Measurements from ENCODE around the gene TBX15. TPM values are rescaled to one million over a fixed set of nuclear protein-coding genes. Genes with fewer than 3 reads are reported as not detected.

The TBX15 gene
- total RNA-seq, 4 donors from 2014 or later = 1.1 to 5.4 (median 3.5) TPM

- intact Hi-C loops (cut with DNase I) = no loop called here
- Histone ChIP-seq H3K9me3 (no peaks in the 10 kb centered on the region), H3K4me3 (replicated peaks in 1 of 3) (peak overlapping the region in 1 of 3 donors; percentile 5), H3K36me3 (no peaks in the 10 kb centered on the region), H3K4me1 (peaks cover 15 to 29% of the 10 kb centered on the region in 2 donors), H3K27me3 (peaks cover 68% of the 10 kb centered on the region), H3K27ac (no peak overlapping the region)
- DNase-seq = no peak
- TF ChIP-seq CTCF (IDR thresholded peaks at IDR 0.05) (no peak), POLR2A (IDR thresholded peaks at IDR 0.05) (no peak)
- WGBS, 2 donors = 31 to 37% methylated on average over 43 to 48 of the region's 48 CpGs
Measured at GRCh38 chr1:118984722-118985639, 3.2 kb downstream of the TBX15 start.

- Histone ChIP-seq H3K36me3 (no peaks in the 10 kb centered on the region), H3K27ac (no peak overlapping the region), H3K4me1 (peaks cover 15 to 35% of the 10 kb centered on the region in 2 donors), H3K4me3 (replicated peaks in 1 of 3) (peak overlapping the region in 1 of 3 donors; percentile 5), H3K9me3 (no peaks in the 10 kb centered on the region), H3K27me3 (peaks cover 68% of the 10 kb centered on the region)
- no peak for TF ChIP-seq POLR2A (IDR thresholded peaks at IDR 0.05)
- TF ChIP-seq CTCF (IDR thresholded peaks at IDR 0.05) = no peak
- peak; percentile 35 for DNase-seq
- intact Hi-C loops (cut with DNase I) = no loop called here
- 19 to 25% methylated on average over 12 to 37 of the region's 43 CpGs for WGBS, 2 donors
Measured at GRCh38 chr1:118984086-118984721, 3.9 kb downstream of the TBX15 start.

- no peaks in the 10 kb centered on the region for H3K36me3 ChIP-seq
- intact Hi-C loops (cut with DNase I) = no loop called here
- no peak overlapping the region for H3K4me3 ChIP-seq (replicated peaks in 1 of 3)
- no peaks in the 10 kb centered on the region for H3K9me3 ChIP-seq
- DNase-seq = no peak
- peaks cover 68% of the 10 kb centered on the region for H3K27me3 ChIP-seq
- H3K4me1 ChIP-seq = peaks cover 15 to 36% of the 10 kb centered on the region in 2 donors
- 26 to 27% methylated on average over 22 of the region's 22 CpGs for WGBS, 2 donors
- H3K27ac ChIP-seq = no peak overlapping the region
- TF ChIP-seq CTCF (IDR thresholded peaks at IDR 0.05) (no peak), POLR2A (IDR thresholded peaks at IDR 0.05) (no peak)
Measured at GRCh38 chr1:118983558-118984041, 4.5 kb downstream of the TBX15 start.

- H3K4me1 ChIP-seq = peaks cover 15 to 34% of the 10 kb centered on the region in 2 donors
- no peak for DNase-seq
- WGBS, 2 donors = 18 to 27% methylated on average over 26 of the region's 26 CpGs
- no peak overlapping the region for H3K27ac ChIP-seq
- intact Hi-C loops (cut with DNase I) = no loop called here
- H3K36me3 ChIP-seq = no peaks in the 10 kb centered on the region
- no peak for TF ChIP-seq POLR2A (IDR thresholded peaks at IDR 0.05)
- TF ChIP-seq CTCF (IDR thresholded peaks at IDR 0.05) = no peak
- H3K27me3 ChIP-seq = peaks cover 65% of the 10 kb centered on the region
- H3K4me3 ChIP-seq (replicated peaks in 1 of 3) = no peak overlapping the region
- no peaks in the 10 kb centered on the region for H3K9me3 ChIP-seq
Measured at GRCh38 chr1:118982821-118983557, 5.2 kb downstream of the TBX15 start.

Measured in thyroid gland (tissue), 4 donors.